GDM1 (cell line): Measurements from ENCODE around the gene COASY.

ENCODE experiments used
- DNase-seq: peaks from one replicate; lab custom pipeline; 2025; lab: John Stamatoyannopoulos, UW

COASY gene

DNA sequence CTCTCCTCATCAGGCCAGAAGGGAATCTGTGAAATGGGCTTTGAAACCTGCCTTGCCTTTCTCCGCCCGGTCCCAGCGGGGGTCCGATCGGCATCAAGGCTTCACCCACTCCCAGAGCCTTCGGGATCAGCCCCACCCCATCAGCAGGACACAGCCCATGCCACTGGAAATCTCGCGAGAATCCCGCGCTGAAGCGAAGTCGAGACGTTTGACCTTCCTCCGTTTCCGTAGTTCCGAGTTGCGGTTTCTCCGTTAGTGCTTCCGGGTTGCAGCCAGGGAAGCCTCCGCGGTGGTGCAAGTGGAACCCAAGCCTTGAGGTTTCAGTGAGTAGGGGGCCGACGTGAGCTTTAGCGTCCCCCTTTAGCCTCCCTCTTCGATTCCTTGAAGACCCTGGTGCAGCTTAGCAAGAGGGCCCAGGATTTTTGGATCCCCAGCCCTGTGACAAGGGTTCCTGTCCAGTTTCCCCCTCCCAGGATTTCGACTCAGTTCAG, at the start of gene COASY:
Gene COASY (plus strand): TSS at position 252 of the 491 bp plus-strand sequence. CDS start 475 bp downstream, outside the sequence.
- DNase-seq, result peak; percentile 88

DNA sequence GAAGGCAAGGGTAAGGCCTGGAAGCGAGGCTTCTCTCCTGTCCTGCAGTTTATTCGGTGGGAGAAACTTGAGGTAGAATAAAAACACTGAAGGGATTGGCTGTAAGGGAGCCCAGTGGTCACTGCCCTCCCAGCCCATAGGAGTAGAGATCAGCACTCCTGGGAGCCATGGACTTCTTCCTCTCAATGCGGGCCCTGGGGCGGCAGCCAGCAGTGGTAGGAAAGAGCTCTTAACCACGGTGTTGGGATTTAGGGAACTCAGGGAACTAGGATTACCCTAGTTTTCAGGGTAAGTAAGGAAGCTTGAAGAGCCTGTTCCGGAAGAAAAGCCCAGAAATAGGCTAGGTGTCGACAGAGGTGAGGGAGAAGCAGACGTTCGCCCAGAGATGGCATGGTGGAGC, 49.7 kb upstream of the COASY start:
- DNase-seq, result no peak

DNA sequence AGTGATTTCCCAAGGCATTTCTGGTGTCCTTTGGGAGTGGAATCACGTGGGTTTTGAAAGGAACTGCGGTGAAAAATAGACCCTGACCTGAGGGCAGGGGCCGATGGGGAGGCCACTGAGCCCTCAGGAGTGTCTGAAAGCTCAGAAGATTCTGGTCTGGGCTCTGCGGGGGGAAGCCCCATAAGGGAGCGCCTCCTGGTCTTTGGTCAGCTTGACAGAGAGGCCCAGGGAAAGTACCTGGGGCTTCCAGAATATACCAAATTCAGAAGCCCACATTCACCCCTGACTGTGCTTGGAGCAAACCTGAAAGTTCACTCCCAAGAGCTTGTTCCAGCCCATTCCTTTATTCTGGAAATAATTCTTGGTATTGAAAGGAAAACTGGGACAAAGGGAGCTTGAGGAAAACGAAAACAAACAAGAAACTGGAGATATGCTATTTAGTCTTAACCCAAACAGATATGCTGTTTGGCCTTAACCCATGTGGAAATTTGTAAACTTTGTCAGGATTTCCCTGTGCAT, 49.2 kb upstream of the COASY start:
- no peak for DNase-seq

DNA sequence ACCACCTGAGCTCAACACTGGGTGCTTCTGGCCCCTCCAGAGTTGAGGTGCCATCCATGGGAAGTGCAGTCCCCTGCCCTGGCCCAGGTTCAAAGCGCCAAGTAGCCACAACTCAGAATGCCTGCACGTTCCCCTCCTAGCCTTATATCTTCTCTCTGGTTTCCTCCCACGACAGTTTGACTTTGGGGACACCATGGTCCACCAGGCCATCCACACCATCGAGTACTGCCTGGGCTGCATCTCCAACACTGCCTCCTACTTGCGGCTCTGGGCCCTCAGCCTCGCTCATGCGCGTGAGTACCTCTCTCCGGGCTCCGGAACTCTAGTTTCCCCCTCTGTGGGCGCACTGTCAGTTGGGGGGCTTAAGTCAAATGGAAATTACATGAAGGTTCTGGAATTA, 48.3 kb upstream of the COASY start:
- no peak for DNase-seq

DNA sequence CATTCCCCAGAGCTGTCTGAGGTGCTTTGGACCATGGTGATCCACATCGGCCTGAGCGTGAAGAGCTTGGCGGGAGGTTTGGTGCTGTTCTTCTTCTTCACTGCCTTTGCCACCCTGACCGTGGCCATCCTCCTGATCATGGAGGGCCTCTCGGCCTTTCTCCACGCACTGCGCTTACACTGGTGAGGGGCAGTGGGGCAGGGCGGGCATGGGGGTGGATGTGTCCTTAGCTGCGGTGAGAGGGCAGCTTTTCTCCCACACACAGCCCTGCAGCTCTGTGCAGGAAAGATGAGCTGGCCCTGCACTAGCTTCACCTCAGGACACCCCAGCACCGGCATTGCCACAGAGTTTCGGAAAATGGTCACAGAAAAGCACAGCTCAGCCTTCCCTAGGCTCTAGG, 47.7 kb upstream of the COASY start:
- no peak for DNase-seq

DNA sequence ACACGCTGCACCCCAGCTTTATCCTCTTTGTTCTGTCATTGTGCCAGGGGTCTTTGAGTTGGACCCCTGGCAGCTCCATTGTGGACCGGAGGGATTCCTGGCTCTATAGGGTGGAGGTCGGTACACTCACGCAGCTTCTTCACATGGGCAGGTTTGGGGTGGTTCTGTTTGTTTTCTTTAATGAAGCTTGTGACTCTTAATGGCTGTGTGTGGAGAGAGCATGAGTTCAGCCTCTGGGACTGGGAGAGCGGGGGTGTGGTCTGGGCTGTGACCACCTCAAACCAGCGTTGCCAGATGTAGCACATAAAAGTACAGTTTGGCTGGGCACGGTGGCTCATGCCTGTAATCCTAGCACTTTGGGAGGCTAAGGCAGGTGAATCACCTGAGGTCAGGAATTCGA, 47.1 kb upstream of the COASY start:
- no peak for DNase-seq

DNA sequence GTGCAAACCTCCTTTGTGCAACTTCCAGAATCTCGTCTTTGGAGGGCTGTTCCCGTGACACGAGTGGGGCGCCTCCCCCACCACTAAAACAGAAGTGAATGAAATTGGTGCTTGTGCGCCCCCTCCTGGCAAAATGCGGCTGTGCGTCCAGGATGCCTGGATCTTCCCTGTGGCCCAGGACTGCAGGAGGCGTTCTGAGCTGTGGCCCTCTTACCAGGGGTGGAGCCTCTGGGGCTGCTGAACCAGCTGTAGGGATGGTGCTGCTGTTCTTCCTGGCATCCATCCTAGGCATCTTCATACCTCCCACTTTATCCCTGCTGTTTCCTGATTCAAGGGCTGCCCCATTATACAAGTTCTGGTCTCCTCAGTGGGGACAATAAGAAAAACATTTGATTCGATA, 44.4 kb upstream of the COASY start:
- peak; percentile 83 for DNase-seq

DNA sequence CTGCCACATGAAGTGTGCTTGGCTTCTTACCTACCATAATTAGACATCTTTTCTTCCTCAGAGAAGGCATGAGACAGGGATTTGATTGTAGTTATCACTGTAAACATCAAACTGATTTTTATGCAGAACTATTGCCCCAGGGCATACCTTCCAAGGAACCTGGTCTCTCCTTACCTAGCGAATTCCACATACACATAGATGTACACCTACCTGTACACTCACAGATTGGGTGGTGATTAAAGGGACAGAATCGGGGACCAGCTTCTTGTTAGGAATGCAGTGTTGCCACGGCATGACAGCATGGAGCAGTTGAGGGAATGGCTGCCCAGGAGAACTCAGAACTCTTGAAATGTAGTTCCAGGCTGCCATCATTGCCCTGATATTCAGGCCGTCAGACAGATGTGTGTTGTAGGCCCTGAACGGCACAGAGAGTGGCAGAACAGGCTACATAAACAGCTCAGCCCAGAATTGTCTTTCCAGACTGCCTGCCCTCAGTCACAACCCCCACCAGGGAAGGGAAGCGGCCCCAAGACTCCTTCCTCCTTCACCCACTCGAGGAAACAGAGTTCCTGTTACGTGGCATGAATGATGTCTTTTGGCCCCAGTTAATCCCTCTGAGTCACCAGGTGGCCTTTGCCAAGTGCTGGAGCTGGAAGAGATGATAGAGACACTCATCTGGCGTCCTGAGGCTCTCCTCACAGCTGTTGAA, 43.7 kb upstream of the COASY start:
- peak; percentile 90 for DNase-seq

DNA sequence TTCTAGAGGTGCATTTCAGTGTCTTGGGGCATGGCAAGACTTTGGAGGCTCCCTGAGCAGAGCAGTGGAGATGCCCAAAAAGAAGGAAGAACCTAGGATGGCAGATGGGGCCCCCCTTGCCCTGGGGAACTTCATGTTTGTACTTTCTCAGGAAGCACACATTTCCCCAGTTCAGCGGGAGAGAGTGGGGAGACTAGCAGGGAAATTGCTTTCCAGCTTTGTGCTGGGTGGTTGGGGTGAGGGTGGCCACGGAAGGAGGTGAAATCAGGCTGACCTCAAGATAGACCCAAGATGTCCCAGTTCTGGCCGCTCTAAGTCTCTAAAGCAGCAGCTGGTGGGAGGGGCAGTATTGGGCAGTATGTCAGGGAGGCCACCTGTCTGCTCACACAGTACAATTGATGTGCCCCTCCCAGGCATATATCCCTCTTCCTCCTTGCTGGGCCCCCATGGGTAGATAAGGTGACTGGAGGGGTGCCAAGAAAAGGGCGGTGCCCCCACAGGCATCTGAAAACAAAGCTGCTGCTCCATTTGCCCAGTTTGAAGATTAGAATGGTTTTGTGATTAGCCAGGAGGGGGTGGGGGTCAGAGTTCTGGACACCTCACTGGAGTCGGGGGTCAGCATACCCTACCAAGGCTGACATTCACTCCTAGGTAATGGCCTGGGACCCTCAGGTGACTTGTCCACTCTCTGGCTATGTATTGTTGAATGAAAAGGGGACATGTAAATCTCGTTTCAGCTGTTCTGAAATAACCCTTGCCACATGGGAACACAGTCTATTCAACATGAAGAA, 43.0 kb upstream of the COASY start:
- peak; percentile 69 for DNase-seq

DNA sequence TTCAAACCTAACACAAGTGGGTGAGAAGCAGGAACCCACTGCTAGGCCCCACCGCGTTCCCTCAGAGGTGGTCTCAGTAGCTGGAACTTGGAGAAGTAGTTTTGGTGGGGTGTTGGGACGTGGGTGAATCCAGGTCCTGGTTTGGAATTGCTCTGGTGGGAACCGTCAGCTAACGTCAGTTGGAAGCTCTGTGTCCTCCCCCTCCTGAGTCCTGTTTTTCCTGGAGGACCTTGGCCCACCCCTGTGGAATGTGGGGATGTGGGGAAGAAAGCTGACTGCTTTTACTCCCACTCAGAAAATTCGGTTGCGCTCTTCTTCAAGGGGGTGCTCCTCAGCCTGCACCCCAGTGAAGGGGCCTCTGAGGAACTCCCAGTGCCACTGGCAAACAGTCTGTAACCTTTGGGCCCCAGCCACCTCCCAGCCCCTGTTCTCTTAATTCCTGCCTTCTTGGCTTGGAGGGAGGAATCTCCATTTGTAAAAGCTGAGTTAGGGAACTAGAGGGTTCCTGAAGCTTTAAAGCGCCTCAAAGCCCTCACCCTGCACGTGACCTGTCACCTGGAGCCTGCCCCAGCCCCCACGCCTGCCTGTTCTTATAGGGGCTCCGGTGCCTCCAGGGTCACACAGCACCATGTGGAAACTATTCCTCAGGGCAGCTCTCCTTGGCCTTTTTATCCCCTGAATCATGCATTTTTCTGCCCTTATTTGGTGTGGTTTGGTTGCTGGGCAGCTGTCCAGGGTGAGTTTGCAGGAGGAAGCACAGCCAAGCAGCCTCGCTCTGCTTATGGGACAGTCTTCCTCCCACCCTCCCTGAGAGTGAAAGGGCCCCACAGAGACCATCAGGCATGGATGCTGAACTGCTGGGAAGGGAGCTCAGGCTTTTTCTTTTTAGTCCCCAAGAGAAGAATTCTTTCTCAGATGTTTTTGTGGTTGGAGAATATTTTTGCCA, 42.1 kb upstream of the COASY start:
- peak; percentile 5 for DNase-seq

DNA sequence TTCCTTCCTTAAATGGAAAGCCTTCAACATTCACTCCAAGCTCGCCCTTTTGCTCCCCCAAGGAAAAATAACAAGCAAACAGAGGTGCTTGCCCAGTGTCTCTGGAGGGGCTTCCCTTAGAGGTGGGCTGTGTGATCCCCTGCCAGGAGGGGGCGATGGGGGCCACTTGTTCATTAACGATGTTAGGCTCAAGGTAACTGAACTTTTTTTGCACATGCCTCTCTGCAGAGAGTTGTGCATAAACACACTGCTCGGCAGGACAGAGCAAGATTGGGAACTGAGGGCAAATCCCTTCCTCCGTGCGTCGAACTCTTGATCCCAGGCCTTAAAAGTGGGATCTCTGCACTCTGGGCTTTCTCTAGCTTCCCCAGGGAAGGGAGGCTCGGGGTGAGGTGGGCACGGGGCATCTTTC, 41.4 kb upstream of the COASY start:
- DNase-seq, result no peak

DNA sequence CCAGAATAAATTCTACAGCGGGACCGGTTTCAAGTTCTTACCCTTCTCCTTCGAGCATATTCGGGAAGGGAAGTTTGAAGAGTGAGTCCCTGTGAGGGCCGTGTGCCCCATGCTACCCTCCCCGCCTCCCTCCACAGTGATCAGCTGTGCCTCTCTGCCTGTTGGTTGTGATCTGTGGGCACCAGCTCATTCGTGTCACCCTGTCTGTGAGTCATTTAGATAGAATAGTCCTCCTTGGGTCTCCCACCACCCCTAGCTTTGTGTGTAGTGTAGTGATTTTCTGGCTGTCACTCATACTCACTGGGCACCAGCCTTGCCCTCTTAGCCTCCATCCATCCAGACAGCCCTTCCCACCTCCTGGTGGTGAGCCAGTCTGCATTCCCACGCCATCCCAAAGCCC, 40.9 kb upstream of the COASY start:
- DNase-seq, result no peak

DNA sequence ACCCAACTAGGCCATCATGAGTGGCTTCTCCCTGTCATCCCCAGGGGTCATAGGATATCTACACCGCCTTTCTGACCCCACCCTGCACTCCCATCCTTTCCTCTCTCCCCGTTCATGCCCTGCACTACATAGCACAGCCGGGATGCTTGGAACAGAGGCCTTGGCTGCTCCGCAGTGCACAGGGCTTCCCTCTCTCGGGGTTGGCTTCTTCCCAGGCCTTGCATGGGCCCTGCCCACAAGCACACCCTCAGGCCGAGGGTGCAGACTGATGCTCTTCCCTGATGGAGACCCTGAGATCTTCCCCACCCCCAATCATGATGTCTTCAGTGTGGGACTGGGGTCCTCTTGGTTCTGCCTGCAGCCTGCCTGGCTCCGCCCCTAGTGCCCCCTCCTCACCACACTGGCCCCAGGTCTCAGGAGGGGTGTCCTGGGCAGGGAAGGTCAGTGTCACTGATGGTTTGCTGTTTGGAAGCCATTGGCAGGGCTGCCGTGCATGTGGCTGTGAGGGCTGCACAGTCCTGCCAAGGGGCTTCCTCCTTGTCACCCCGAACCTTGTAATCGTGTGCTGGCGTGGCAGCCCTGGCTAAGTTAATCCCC, 40.2 kb upstream of the COASY start:
- DNase-seq, result no peak

DNA sequence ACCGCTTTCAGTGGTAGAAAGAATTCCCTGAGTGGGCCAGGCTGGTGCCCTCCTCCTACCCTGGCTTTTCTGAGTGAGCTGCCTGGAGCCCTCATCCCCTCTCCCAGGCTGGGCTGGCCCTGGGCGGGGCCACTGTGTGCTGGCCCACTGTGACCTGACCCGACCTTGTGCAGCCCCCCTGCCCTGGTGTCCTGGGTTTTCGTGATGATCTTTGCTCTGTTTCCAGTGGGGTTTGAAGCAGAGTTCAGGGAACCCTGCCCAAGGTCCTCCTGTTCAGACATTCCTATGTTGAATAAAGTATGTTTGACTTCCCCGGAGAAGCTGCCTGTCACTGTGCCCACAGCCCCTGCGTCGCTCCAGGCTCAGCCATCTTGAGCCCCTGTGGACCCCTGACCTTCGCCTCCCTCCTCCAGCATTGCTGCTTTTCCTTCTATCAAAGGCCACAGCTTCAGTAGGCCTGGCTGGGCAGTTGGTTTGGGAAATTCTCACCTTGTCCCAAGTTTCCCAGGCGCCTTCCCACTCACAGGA, 39.6 kb upstream of the COASY start:
- no peak for DNase-seq

DNA sequence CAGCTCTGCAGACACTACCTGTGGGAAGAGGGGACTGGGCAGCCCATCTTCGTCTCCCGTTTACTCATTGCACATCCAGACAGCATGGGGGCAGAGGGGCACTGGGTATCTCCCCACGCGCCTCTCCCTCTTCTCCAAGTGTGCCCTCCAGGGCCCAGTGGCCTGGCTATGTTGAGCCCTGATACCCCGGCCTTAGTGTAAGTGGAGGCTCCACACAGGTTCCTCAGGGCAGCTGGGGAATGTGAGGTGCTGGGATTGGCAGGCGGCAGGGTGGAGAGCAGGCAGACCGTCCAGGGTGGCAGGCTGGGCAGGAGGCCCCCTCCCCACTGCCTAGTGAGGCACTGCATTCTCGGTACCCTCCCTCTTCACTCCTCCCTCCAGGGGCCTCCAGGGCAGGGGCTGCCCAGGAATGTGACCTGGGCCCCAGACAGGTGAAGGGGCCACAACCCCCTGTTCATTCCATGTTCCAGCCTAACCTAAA, 39.1 kb upstream of the COASY start:
- no peak for DNase-seq

DNA sequence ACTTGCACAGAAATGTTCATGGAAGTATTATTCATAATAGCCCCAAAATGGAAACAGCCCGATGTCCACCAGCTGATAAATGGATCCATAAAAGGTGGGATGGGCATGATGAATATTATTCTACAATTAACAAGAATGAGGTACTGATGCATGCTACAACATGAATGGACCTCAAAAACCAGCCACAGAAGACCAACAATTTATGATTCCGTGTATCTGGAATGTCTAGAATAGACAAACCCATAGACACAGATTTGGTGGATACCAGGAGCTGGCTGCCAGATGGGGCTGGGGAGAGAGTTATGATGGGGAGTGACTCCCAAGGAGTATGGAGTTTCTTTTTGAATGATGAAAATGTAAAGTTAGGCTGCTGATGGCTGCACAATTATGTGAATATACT, 36.7 kb upstream of the COASY start:
- DNase-seq, result no peak

DNA sequence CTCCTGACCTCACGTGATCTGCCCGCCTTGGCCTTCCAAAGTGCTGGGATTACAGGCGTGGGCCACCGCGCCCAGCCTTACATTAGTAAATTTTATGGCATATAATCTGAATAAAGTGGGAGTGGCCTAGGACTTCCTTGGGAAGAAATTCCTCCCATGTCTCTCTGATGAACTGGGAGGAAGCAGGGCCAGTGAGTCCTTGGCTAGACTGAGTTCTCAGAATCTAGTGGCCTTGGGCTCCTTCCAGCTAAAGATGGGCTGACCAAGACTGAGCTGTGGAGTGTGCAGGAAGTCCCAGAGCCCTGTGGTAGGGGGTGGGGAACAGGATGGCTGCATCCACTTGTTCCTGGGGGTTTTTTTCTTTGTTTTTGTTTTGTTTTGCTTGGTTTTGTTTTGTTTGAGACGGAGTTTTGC, 35.9 kb upstream of the COASY start:
- DNase-seq, result no peak

DNA sequence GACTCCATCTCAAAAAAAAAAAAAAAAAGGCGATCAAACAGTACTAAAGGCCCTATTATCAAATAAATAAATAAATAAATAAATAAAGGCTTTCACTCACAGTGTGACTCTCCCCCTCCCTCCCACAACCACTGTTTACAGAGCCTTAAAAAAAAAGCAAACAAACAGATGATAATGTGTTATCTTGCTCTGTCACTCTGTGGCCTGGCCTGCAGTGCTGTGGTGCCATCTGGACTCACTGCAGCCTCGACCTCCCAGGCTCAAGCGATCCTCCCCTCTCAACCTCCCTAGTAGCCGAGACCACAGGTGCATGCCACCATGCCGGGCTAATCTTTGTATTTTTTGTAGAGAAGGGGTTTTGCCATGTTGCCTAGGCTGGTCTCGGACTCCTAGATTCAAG, 34.0 kb upstream of the COASY start:
- no peak for DNase-seq

DNA sequence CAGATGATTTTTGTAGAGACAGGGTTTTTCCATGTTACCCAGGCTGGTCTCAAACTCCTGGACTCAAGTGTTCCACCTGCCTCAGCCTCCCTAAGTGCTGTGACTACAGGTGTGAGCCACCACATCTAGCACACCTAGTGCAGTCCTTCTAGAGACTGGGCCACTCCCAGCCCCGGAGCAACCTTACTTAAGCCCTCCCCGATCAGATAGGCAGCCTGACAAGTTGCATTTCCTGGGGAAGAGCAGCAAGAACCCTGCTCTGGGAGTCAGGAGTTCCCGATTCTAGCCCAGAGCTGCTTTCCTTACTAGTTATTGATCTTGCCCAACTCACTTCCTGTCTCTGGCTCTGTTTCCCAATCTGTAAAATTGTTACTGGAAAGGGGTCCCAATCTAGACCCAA, 32.9 kb upstream of the COASY start:
- DNase-seq, result no peak

DNA sequence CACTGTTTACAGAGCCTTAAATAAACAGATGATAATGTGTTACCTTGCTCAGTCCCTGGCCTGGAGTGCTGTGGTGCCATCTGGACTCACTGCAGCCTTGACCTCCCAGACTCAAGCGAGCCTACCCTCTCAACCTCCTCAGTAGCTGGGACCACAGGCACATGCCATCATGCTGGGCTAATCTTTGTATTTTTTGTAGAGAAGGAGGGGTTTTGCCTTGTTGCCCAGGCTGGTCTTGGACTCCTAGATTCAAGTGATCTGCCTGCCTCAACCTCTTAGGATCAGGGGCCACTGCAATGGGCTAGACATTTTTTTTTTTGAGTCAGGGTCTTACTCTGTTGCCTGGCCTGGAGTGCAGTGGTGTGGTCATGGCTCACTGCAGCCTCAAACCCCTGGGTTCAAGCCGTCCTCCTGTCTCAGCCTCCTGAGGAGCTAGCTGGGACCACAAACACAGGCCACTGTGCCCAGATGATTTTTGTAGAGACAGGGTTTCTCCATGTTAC, 30.9 kb upstream of the COASY start:
- no peak for DNase-seq
